B cell (primary cell): ENCODE results near the gene CADPS. TPM values are rescaled to one million over a fixed set of nuclear protein-coding genes. Genes with fewer than 3 reads are reported as not detected.

Experiments
- ATAC-seq: fragments of 200-7000 bp; cut with Tn5 transposase; one replicate; pipeline ENCODE4 v1.10.0; 2021; ENCODE audit warnings: low read depth, mild to moderate bottlenecking, moderate number of reproducible peaks, moderate library complexity
- CTCF ChIA-PET: fragments of 350-600 bp; sonication (Branson Sonifier 250); formaldehyde crosslinking; loops from one replicate; lab custom pipeline; 2021; ENCODE audit warnings: antibody characterized with exemption, inconsistent platforms; lab: Charles Lee
- POLR2A ChIA-PET: fragments of 350-600 bp; sonication (Branson Sonifier 250); formaldehyde crosslinking; loops from one replicate; lab custom pipeline; 2021; ENCODE audit warnings: antibody characterized with exemption; lab: Charles Lee
- DNase-seq: peaks from one replicate; pipeline ENCODE4 v3.0.0; 2013
- H2AFZ ChIP-seq: 2 replicates; pipeline ENCODE4 v1.6.1; 2012; ENCODE audit warnings: mild to moderate bottlenecking, low read depth, low read length; ENCODE audit not compliant: insufficient read depth, poor library complexity, severe bottlenecking
- H3K27ac ChIP-seq, 2 donors: 1 replicate in 1 of 2; 2 replicates in 1 of 2; pipeline ENCODE4 v1.5.1; 2012 to 2013; ENCODE audit warnings: low read length in 2 of 2, mild to moderate bottlenecking in 2 of 2, moderate library complexity in 1 of 2
- H3K27me3 ChIP-seq, 4 experiments: fragments of 200-600 bp in 1 of 4; sonication (generic) in 1 of 4; replicated peaks in 1 of 4; 1 replicate in 2 of 4; 2 replicates in 2 of 4; pipeline versions ENCODE4 v1.6.1 to v1.7.0; 2013 to 2016; ENCODE audit warnings: low read length in 3 of 4, mild to moderate bottlenecking in 2 of 4, mixed read lengths in 1 of 4, moderate library complexity in 1 of 4; ENCODE audit not compliant: insufficient read depth in 4 of 4, control insufficient read depth in 3 of 4; ENCODE audit errors: control extremely low read depth in 1 of 4
- H3K36me3 ChIP-seq, 2 experiments: replicated peaks in 1 of 2; 1 replicate in 1 of 2; 2 replicates in 1 of 2; pipeline versions ENCODE4 v1.6.1 to v1.7.1; 2013; ENCODE audit warnings: low read length in 1 of 2; ENCODE audit not compliant: insufficient read depth in 2 of 2, control insufficient read depth in 1 of 2; ENCODE audit errors: control extremely low read depth in 1 of 2, extremely low read depth in 1 of 2
- H3K4me1 ChIP-seq, 2 donors: fragments of 200-600 bp in 1 of 2; sonication (generic) in 1 of 2; 1 replicate in 1 of 2; 2 replicates in 1 of 2; pipeline versions ENCODE4 v1.5.1 to v1.6.1; 2013 to 2017; ENCODE audit warnings: low read length in 2 of 2; ENCODE audit not compliant: control insufficient read depth in 2 of 2, insufficient read depth in 2 of 2
- H3K4me2 ChIP-seq: replicated peaks from 2 replicates; pipeline ENCODE3; 2012; ENCODE audit warnings: mild to moderate bottlenecking, low read depth, low read length; ENCODE audit not compliant: poor library complexity, severe bottlenecking
- H3K4me3 ChIP-seq, 5 experiments: fragments of 200-600 bp in 1 of 5; sonication (generic) in 1 of 5; 1 replicate in 3 of 5; 2 replicates in 2 of 5; pipeline versions ENCODE4 v1.5.1 to v1.7.0; 2011 to 2016; ENCODE audit warnings: low read length in 4 of 5, mild to moderate bottlenecking in 4 of 5, low read depth in 2 of 5, control low read depth in 1 of 5, moderate library complexity in 1 of 5; ENCODE audit not compliant: insufficient read depth in 1 of 5; ENCODE audit errors: control extremely low read depth in 1 of 5, extremely low read depth in 1 of 5
- H3K79me2 ChIP-seq: fragments of 200-600 bp; sonication (generic); one replicate; pipeline ENCODE4 v1.6.0; 2016; ENCODE audit warnings: low read length; ENCODE audit not compliant: control insufficient read depth, insufficient read depth
- H3K9ac ChIP-seq: fragments of 200-600 bp; sonication (generic); 2 replicates; pipeline ENCODE4 v1.6.1; 2017; ENCODE audit warnings: mild to moderate bottlenecking, low read length, moderate library complexity
- H3K9me3 ChIP-seq, 3 donors: one replicate each; pipeline versions ENCODE4 v1.6.1 to v1.7.1; 2013; ENCODE audit warnings: low read length in 2 of 3; ENCODE audit not compliant: control insufficient read depth in 2 of 3, insufficient read depth in 1 of 3; ENCODE audit errors: control extremely low read depth in 1 of 3
- H4K20me1 ChIP-seq: 2 replicates; pipeline ENCODE4 v1.6.0; 2012; ENCODE audit warnings: mild to moderate bottlenecking, low read length; ENCODE audit not compliant: insufficient read depth, control insufficient read depth, poor library complexity, severe bottlenecking
- H3K27ac Mint-ChIP-seq: one replicate; pipeline ENCODE4 v1.8.0; 2021; ENCODE audit warnings: mixed read lengths
- H3K27me3 Mint-ChIP-seq: one replicate; pipeline ENCODE4 v1.8.0; 2021; ENCODE audit warnings: mixed read lengths
- H3K4me1 Mint-ChIP-seq: one replicate; pipeline ENCODE4 v1.8.0; 2021; ENCODE audit warnings: mixed read lengths
- H3K4me3 Mint-ChIP-seq: one replicate; pipeline ENCODE4 v1.8.0; 2021; ENCODE audit warnings: mixed read lengths
- H3K9me3 Mint-ChIP-seq: one replicate; pipeline ENCODE4 v1.8.0; 2022; ENCODE audit warnings: mixed read lengths; ENCODE audit not compliant: insufficient read depth
- EZH2 ChIP-seq: IDR thresholded peaks from 2 replicates; pipeline ENCODE4 v1.6.1; 2012; ENCODE audit warnings: borderline replicate concordance, low read depth, mild to moderate bottlenecking, moderate library complexity, low read length; ENCODE audit not compliant: insufficient read depth, poor library complexity, severe bottlenecking
- WGBS: methylation state at CpG from one replicate; pipeline ENCODE4 v1.1.5; 2013; ENCODE audit warnings: missing lambda C conversion rate; ENCODE audit not compliant: insufficient coverage; 5-methylcytosine and 5-hydroxymethylcytosine counted together
- intact Hi-C: fragments of 100-400 bp; cut with micrococcal nuclease; formaldehyde crosslinking; loops from one replicate; pipeline ENCODE4 v1.10.0; 2022
- polyA plus RNA-seq: library from polyadenylated mRNA; depleted of rRNA; stranded (reverse); fragments of >200 nt; gene quantifications from 2 replicates; pipeline ENCODE4 v1.2.3, GENCODE V29; 2012
- total RNA-seq, 2 donors: library from RNA; stranded (reverse); fragments of 120-200 nt in 1 of 2; gene quantifications; 1 replicate in 1 of 2; 2 replicates in 1 of 2; pipeline versions ENCODE4 v1.2.3 to v1.2.4, GENCODE V29; 2013 to 2022
- TF ChIP-seq, protein P1 (sequence below): fragments of 200-600 bp; IDR thresholded peaks from one replicate; pipeline ENCODE4 v1.8.0; 2022; ENCODE audit warnings: antibody characterized with exemption, mild to moderate bottlenecking

The CADPS gene
- total and polyA plus RNA-seq, 2 donors (not counting 1 experiment from before 2014, with no cell fraction given): 0.16 to 0.22 TPM

DNA sequence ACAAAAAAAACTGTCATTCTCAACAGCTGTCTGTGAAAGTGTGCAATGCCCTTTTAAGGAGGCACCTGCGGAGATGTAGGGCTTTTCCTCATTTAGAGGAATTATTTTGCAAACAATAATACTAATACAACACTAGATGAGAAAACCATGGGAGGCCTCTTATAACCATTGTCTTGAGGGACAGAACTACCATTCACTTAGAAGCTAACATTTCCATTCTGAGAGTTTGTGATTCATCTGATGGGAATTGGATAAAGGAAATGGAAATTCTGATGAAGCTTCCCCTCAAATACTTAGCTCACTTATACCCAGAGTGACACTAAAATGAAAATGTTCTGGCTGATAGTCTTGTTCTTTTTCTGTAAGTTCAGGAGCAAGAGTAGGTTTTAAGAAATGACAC, 147.7 kb downstream of the CADPS start:
- CTCF ChIA-PET: no interaction called here
- Histone ChIP-seq H3K9me3 (peaks cover 0 to 3% (median 0%) of the 10 kb centered on the region in 3 donors), H4K20me1 (no peaks in the 10 kb centered on the region), H3K27me3 (no peaks in the 10 kb centered on the region), H3K9ac (no peak overlapping the region), H3K4me1 (no peaks in the 10 kb centered on the region), H3K36me3 (no peaks in the 10 kb centered on the region), H2AFZ (no peak overlapping the region), H3K79me2 (no peaks in the 10 kb centered on the region), H3K4me2 (no peak overlapping the region), H3K4me3 (no peak overlapping the region), H3K27ac (no peak overlapping the region)
- Mint-ChIP-seq H3K4me3 (no peak overlapping the region), H3K27me3 (no peaks in the 10 kb centered on the region), H3K9me3 (no peaks in the 10 kb centered on the region), H3K4me1 (peaks cover 2% of the 10 kb centered on the region), H3K27ac (no peak overlapping the region)
- intact Hi-C loops: no loop called here
- ATAC-seq (no peak), DNase-seq (no peak)
- TF ChIP-seq, protein P1, sequence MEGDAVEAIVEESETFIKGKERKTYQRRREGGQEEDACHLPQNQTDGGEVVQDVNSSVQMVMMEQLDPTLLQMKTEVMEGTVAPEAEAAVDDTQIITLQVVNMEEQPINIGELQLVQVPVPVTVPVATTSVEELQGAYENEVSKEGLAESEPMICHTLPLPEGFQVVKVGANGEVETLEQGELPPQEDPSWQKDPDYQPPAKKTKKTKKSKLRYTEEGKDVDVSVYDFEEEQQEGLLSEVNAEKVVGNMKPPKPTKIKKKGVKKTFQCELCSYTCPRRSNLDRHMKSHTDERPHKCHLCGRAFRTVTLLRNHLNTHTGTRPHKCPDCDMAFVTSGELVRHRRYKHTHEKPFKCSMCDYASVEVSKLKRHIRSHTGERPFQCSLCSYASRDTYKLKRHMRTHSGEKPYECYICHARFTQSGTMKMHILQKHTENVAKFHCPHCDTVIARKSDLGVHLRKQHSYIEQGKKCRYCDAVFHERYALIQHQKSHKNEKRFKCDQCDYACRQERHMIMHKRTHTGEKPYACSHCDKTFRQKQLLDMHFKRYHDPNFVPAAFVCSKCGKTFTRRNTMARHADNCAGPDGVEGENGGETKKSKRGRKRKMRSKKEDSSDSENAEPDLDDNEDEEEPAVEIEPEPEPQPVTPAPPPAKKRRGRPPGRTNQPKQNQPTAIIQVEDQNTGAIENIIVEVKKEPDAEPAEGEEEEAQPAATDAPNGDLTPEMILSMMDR: no peak
- TF ChIP-seq EZH2: no peak
- WGBS: no CpG with 5 or more reads among the region's 1 CpG
- POLR2A ChIA-PET: no interaction called here

DNA sequence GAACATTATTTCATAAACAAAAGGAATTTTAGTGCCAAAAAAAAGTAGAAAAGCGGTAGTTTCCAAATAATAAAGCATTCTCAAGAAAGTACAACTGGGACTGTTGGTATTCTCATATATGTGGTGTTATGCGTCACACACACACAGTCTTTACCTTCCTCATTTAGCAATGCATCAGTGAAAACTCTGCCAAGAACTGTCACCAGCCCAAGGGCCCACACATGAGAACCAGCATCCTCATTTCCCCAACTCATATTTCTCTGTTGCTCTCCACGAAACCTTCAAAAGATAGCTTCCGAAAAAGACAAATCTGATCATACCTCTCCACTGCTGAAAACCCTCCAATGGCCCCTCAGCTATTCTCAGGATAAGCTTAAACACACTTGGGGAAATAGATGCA, 150.7 kb downstream of the CADPS start:
- Histone ChIP-seq H3K9ac (no peak overlapping the region), H3K36me3 (no peaks in the 10 kb centered on the region), H3K9me3 (peaks cover 0 to 3% (median 0%) of the 10 kb centered on the region in 3 donors), H3K4me3 (no peak overlapping the region), H4K20me1 (no peaks in the 10 kb centered on the region), H3K4me2 (no peak overlapping the region), H2AFZ (no peak overlapping the region), H3K27me3 (no peaks in the 10 kb centered on the region), H3K27ac (no peak overlapping the region), H3K4me1 (no peaks in the 10 kb centered on the region), H3K79me2 (no peaks in the 10 kb centered on the region)
- no peaks in the 10 kb centered on the region for H3K9me3 Mint-ChIP-seq
- ChIA-PET CTCF (no interaction called here), POLR2A (no interaction called here)
- H3K4me3 Mint-ChIP-seq: no peak overlapping the region
- no peak overlapping the region for H3K27ac Mint-ChIP-seq
- H3K27me3 Mint-ChIP-seq: no peaks in the 10 kb centered on the region
- H3K4me1 Mint-ChIP-seq: peaks cover 2% of the 10 kb centered on the region
- ATAC-seq (no peak), DNase-seq (no peak)
- intact Hi-C loops: no loop called here
- WGBS: 62% methylated on average over 2 of the region's 4 CpGs
- TF ChIP-seq, protein P1: no peak
- TF ChIP-seq EZH2: no peak
